ENCODE results near the gene PDLIM7. TPM values are rescaled to one million over a fixed set of nuclear protein-coding genes. Genes with fewer than 3 reads are reported as not detected.

Gene PDLIM7
- total and polyA plus RNA-seq, 7 experiments from 2014 or later = 2.7 to 63.2 (median 4.7) TPM

DNA sequence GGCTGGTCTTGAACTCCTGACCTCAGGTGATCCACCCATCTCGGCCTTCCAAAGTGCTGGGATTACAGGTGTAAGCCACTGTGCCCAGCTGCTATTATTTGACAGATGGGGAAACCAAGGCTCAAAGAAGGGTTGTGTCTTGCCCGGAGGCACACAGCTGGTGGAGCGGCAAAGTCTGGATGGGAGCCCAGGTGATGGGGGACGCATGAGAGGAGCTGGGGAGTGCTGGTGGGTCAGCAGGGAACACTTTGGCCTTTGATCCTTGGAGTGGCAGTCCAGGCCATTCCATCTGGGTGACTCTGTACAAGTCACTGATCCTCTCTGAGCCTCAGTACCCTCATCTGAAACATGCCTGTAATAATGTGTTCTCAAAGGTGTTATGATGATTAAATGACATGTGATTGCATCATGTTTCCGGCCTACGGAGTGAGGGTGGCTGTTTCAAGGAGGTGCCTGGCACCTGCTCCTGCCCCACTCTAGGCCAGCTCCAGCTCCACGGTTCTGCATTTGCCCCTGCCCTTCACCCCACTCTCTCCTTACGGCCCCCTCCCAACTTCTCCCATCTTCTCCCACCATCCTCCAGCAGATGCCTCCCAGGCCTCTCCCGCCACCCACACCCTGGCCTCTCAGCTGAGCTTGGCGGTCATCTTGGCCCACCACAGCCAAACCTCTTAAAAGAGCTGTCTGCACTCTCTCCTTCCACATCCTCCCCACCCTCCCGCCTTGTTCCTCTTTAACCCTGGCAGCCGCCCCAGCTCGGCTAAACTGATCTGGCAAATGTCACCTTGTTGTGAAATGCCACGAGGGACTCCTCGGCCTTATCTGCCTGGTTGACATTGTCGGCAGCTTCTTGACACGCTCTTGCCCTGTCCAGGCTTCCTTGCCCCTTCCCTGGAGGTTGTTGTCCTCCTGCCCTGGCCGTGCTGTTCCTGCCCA is 18.4 kb downstream of the PDLIM7 start:
- intact Hi-C loops (cut with micrococcal nuclease) = loop anchor here in 1 of 2 donors (1.0 to 2.0 kb wide), 2 partner anchors 18 to 24 kb away; partner anchors contain the start of gene PDLIM7
- H3K4me1 Mint-ChIP-seq = peaks cover 29 to 47% (median 42%) of the 10 kb centered on the region in 7 donors
- POLR2A ChIA-PET = interaction anchor here (1.7 kb wide), 1 partner anchor 19 kb away, joined by 5 read pairs; the partner anchor contains the start of gene PDLIM7

GRCh38 chr5:177477701-177478477 is 19.5 kb downstream of the PDLIM7 start:
- Histone ChIP-seq H3K27me3 (ENCODE audit: control insufficient read depth in 2 of 2, insufficient read depth in 2 of 2, low read length in 2 of 2) (no peaks in the 10 kb centered on the region), H3K4me3 (ENCODE audit: low read length) (no peak overlapping the region), H3K36me3 (ENCODE audit: control insufficient read depth in 2 of 3, insufficient read depth in 3 of 3, low read length in 3 of 3) (no peaks in the 10 kb centered on the region), H3K4me1 (ENCODE audit: control insufficient read depth in 2 of 2, insufficient read depth in 2 of 2, low read length in 2 of 2) (peaks cover 0 to 24% of the 10 kb centered on the region in 2 donors), H3K9me3 (ENCODE audit: control insufficient read depth in 2 of 3, low read length in 3 of 3) (no peaks in the 10 kb centered on the region), H3K27ac (ENCODE audit: low read depth, low read length) (no peak overlapping the region)
- CTCF ChIA-PET = interaction anchor here (0.8 to 1.6 kb wide), 4 partner anchors 22 to 73 kb away, joined by 3 to 4 read pairs (median 3); no protein-coding TSS in a partner anchor
- intact Hi-C loops (cut with micrococcal nuclease) = loop anchor here in 1 of 2 donors (2.0 kb wide), 1 partner anchor 23 kb away; no protein-coding TSS in a partner anchor
- DNase-seq = no peak
- no peaks in the 10 kb centered on the region for H3K9me3 Mint-ChIP-seq
- H3K27me3 Mint-ChIP-seq = peaks cover 0 to 9% (median 0%) of the 10 kb centered on the region in 5 donors
- peaks cover 31 to 49% (median 44%) of the 10 kb centered on the region in 7 donors for H3K4me1 Mint-ChIP-seq
- ATAC-seq = no peak
- POLR2A ChIA-PET = interaction anchor here (1.4 to 1.7 kb wide), 2 partner anchors 20 to 22 kb away, joined by 4 to 5 read pairs; partner anchors contain the start of gene PDLIM7
- H3K27ac Mint-ChIP-seq = peak overlapping the region in 6 of 9 donors; percentile 19 to 93 (median 74)
- peaks cover 0 to 5% (median 0%) of the 10 kb centered on the region in 5 donors for H3K36me3 Mint-ChIP-seq
- no peak overlapping the region for H3K4me3 Mint-ChIP-seq

More for the DNA sequence above, 18.4 kb downstream of the PDLIM7 start:
- Mint-ChIP-seq H3K4me3 (peak overlapping the region in 8 of 10 donors; percentile 7 to 62 (median 32)), H3K27me3 (peaks cover 0 to 7% (median 0%) of the 10 kb centered on the region in 5 donors), H3K36me3 (peaks cover 0 to 5% (median 0%) of the 10 kb centered on the region in 5 donors), H3K9me3 (no peaks in the 10 kb centered on the region), H3K27ac (peak overlapping the region; percentile 82 to 95 (median 90))
- DNase-seq = peak in 5 of 9 donors; percentile 26 to 48 (median 33)
- peak; percentile 80 for ATAC-seq
- no peak overlapping the region for H3K4me3 ChIP-seq (ENCODE audit: low read length)
- H3K9me3 ChIP-seq (ENCODE audit: control insufficient read depth in 2 of 3, low read length in 3 of 3) = no peaks in the 10 kb centered on the region
- peak overlapping the region; percentile 41 for H3K27ac ChIP-seq (ENCODE audit: low read depth, low read length)
- peaks cover 0 to 24% of the 10 kb centered on the region in 2 donors for H3K4me1 ChIP-seq (ENCODE audit: control insufficient read depth in 2 of 2, insufficient read depth in 2 of 2, low read length in 2 of 2)
- CTCF ChIA-PET = interaction anchor here (0.9 to 1.6 kb wide), 3 partner anchors 21 to 74 kb away, joined by 3 to 4 read pairs (median 4); no protein-coding TSS in a partner anchor
- no peaks in the 10 kb centered on the region for H3K36me3 ChIP-seq (ENCODE audit: control insufficient read depth in 2 of 3, insufficient read depth in 3 of 3, low read length in 3 of 3)
- no peaks in the 10 kb centered on the region for H3K27me3 ChIP-seq (ENCODE audit: control insufficient read depth in 2 of 2, insufficient read depth in 2 of 2, low read length in 2 of 2)

DNA sequence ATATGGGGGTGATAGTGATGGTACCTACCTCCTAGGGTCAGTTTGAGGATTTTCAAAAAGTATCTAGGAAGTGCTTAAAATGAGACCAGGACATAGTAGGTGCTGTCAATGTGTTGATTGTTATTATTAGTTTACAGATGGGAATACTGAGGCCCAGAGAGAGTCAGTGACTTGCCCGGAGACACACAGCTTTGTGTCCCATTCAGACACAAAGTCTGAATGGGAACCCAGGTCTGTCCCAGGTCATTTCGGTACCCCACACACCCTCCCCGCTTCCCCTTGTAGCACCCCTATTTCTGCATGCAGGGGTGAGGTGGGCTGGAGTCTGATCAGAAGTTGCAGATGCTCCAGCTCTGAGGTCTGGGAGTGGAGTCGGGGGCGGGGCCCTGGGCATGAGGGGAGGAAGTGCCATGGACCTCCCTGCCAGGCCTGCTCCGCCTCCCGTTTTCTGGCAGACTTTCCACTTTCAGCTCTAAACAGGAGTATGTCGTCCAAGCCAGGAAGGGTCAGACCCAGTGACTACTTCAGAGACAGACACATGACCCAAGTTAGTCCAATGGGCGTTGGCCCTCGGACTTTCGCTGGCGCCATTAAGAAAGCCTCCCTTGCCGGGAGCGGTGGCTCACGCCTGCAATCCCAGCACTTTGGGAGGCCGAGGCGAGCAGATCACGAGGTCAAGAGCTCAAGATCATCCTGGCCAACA is 20.7 kb downstream of the PDLIM7 start:
- intact Hi-C loops (cut with micrococcal nuclease) = no loop called here
- H3K36me3 ChIP-seq (ENCODE audit: control insufficient read depth in 2 of 3, insufficient read depth in 3 of 3, low read length in 3 of 3) = no peaks in the 10 kb centered on the region
- peaks cover 0 to 9% (median 0%) of the 10 kb centered on the region in 5 donors for H3K27me3 Mint-ChIP-seq
- H3K9me3 Mint-ChIP-seq = no peaks in the 10 kb centered on the region
- DNase-seq (no peak), ATAC-seq (no peak)
- peaks cover 9 to 33% of the 10 kb centered on the region in 2 donors for H3K4me1 ChIP-seq (ENCODE audit: control insufficient read depth in 2 of 2, insufficient read depth in 2 of 2, low read length in 2 of 2)
- peaks cover 0 to 5% (median 0%) of the 10 kb centered on the region in 5 donors for H3K36me3 Mint-ChIP-seq
- peaks cover 31 to 52% (median 48%) of the 10 kb centered on the region in 7 donors for H3K4me1 Mint-ChIP-seq
- POLR2A ChIA-PET = interaction anchor here (1.4 to 1.5 kb wide), 2 partner anchors 21 to 49 kb away, joined by 3 to 4 read pairs; no protein-coding TSS in a partner anchor
- no peak overlapping the region for H3K4me3 ChIP-seq (ENCODE audit: low read length)
- no peak overlapping the region for H3K27ac ChIP-seq (ENCODE audit: low read depth, low read length)
- H3K9me3 ChIP-seq (ENCODE audit: control insufficient read depth in 2 of 3, low read length in 3 of 3) = no peaks in the 10 kb centered on the region
- CTCF ChIA-PET = interaction anchor here (0.8 to 2.6 kb wide), 4 partner anchors 21 to 86 kb away, joined by 3 to 7 read pairs (median 3); no protein-coding TSS in a partner anchor
- H3K4me3 Mint-ChIP-seq = peak overlapping the region in 3 of 10 donors; percentile 1 to 51 (median 15)
- H3K27ac Mint-ChIP-seq = peak overlapping the region in 6 of 9 donors; percentile 7 to 83 (median 52)
- no peaks in the 10 kb centered on the region for H3K27me3 ChIP-seq (ENCODE audit: control insufficient read depth in 2 of 2, insufficient read depth in 2 of 2, low read length in 2 of 2)

GRCh38 chr5:177475563-177476427 is 21.6 kb downstream of the PDLIM7 start:
- no peaks in the 10 kb centered on the region for H3K9me3 ChIP-seq (ENCODE audit: control insufficient read depth in 2 of 3, low read length in 3 of 3)
- POLR2A ChIA-PET = interaction anchor here (0.9 to 1.6 kb wide), 4 partner anchors 13 to 48 kb away, joined by 3 to 4 read pairs (median 4); no protein-coding TSS in a partner anchor
- intact Hi-C loops (cut with micrococcal nuclease) = no loop called here
- H3K27me3 ChIP-seq (ENCODE audit: control insufficient read depth in 2 of 2, insufficient read depth in 2 of 2, low read length in 2 of 2) = no peaks in the 10 kb centered on the region
- ATAC-seq = no peak
- Mint-ChIP-seq H3K4me1 (peaks cover 31 to 58% (median 50%) of the 10 kb centered on the region in 7 donors), H3K27ac (peak overlapping the region in 7 of 9 donors; percentile 7 to 83 (median 50)), H3K27me3 (peaks cover 0 to 9% (median 0%) of the 10 kb centered on the region in 5 donors), H3K4me3 (peak overlapping the region in 8 of 10 donors; percentile 12 to 82 (median 50)), H3K9me3 (no peaks in the 10 kb centered on the region), H3K36me3 (peaks cover 0 to 5% (median 0%) of the 10 kb centered on the region in 5 donors)
- peaks cover 9 to 33% of the 10 kb centered on the region in 2 donors for H3K4me1 ChIP-seq (ENCODE audit: control insufficient read depth in 2 of 2, insufficient read depth in 2 of 2, low read length in 2 of 2)
- H3K36me3 ChIP-seq (ENCODE audit: control insufficient read depth in 2 of 3, insufficient read depth in 3 of 3, low read length in 3 of 3) = no peaks in the 10 kb centered on the region
- H3K4me3 ChIP-seq (ENCODE audit: low read length) = no peak overlapping the region
- no peak for DNase-seq
- H3K27ac ChIP-seq (ENCODE audit: low read depth, low read length) = no peak overlapping the region
- CTCF ChIA-PET = interaction anchor here (0.6 to 2.6 kb wide), 4 partner anchors 20 to 121 kb away, joined by 3 to 7 read pairs (median 3); no protein-coding TSS in a partner anchor

GRCh38 chr5:177474846-177475562 is 22.4 kb downstream of the PDLIM7 start:
- Mint-ChIP-seq H3K27ac (peak overlapping the region in 5 of 9 donors; percentile 3 to 82 (median 75)), H3K4me3 (peak overlapping the region; percentile 36 to 88 (median 80)), H3K4me1 (peaks cover 31 to 57% (median 52%) of the 10 kb centered on the region in 7 donors), H3K36me3 (peaks cover 0 to 5% (median 0%) of the 10 kb centered on the region in 5 donors), H3K27me3 (peaks cover 0 to 9% (median 0%) of the 10 kb centered on the region in 5 donors), H3K9me3 (no peaks in the 10 kb centered on the region)
- ChIA-PET POLR2A (interaction anchor here (0.9 to 1.6 kb wide), 2 partner anchors 13 to 14 kb away, joined by 3 to 4 read pairs; no protein-coding TSS in a partner anchor), CTCF (interaction anchor here (2.6 kb wide), 1 partner anchor 27 kb away, joined by 7 read pairs; no protein-coding TSS in a partner anchor)
- intact Hi-C loops (cut with micrococcal nuclease) = no loop called here
- peaks cover 9 to 33% of the 10 kb centered on the region in 2 donors for H3K4me1 ChIP-seq (ENCODE audit: control insufficient read depth in 2 of 2, insufficient read depth in 2 of 2, low read length in 2 of 2)
- no peaks in the 10 kb centered on the region for H3K27me3 ChIP-seq (ENCODE audit: control insufficient read depth in 2 of 2, insufficient read depth in 2 of 2, low read length in 2 of 2)
- H3K27ac ChIP-seq (ENCODE audit: low read depth, low read length) = no peak overlapping the region
- DNase-seq = no peak
- no peaks in the 10 kb centered on the region for H3K9me3 ChIP-seq (ENCODE audit: control insufficient read depth in 2 of 3, low read length in 3 of 3)
- no peak for ATAC-seq
- H3K4me3 ChIP-seq (ENCODE audit: low read length) = no peak overlapping the region
- H3K36me3 ChIP-seq (ENCODE audit: control insufficient read depth in 2 of 3, insufficient read depth in 3 of 3, low read length in 3 of 3) = no peaks in the 10 kb centered on the region
